CD4-positive, CD25-positive, alpha-beta regulatory T cell (primary cell): ENCODE data around the gene CUL4A. TPM values are rescaled to one million over a fixed set of nuclear protein-coding genes. Genes with fewer than 3 reads are reported as not detected.
A peak's percentile ranks its signal among the peaks of the same experiment; 100 is the strongest.

Experiments used
- ATAC-seq, 2 donors: fragments of 150-1000 bp; cut with Tn5 transposase; one replicate each; pipeline ENCODE4 v1.10.0; 2021; ENCODE audit warnings: low read depth in 2 of 2, moderate number of reproducible peaks in 2 of 2, moderate library complexity in 1 of 2
- DNase-seq, 3 donors: peaks; one replicate each; pipeline versions ENCODE4 v3.0.0 to v3.0.0-alpha.2; 2012 to 2022; ENCODE audit warnings: mixed read lengths in 1 of 3
- H3K27ac ChIP-seq: one replicate; pipeline ENCODE4 v1.7.0; 2013; ENCODE audit warnings: mild to moderate bottlenecking, low read length; ENCODE audit not compliant: insufficient read depth, poor library complexity, severe bottlenecking
- H3K27me3 ChIP-seq: one replicate; pipeline ENCODE4 v1.7.0; 2013; ENCODE audit warnings: low read length; ENCODE audit not compliant: control insufficient read depth, insufficient read depth
- H3K36me3 ChIP-seq: one replicate; pipeline ENCODE4 v1.7.0; 2013; ENCODE audit warnings: mild to moderate bottlenecking, low read length, moderate library complexity; ENCODE audit not compliant: control insufficient read depth, insufficient read depth
- H3K4me1 ChIP-seq: 2 replicates; pipeline ENCODE4 v1.7.0; 2013; ENCODE audit warnings: mild to moderate bottlenecking, low read length; ENCODE audit not compliant: insufficient read depth, control insufficient read depth, poor library complexity, severe bottlenecking
- H3K4me3 ChIP-seq: one replicate; pipeline ENCODE4 v1.7.0; 2013; ENCODE audit warnings: low read depth, mild to moderate bottlenecking, low read length, moderate library complexity
- H3K9me3 ChIP-seq, 2 experiments: 1 replicate in 1 of 2; 2 replicates in 1 of 2; pipeline ENCODE4 v1.7.0; 2013; ENCODE audit warnings: low read length in 2 of 2, mild to moderate bottlenecking in 1 of 2, moderate library complexity in 1 of 2; ENCODE audit not compliant: control insufficient read depth in 2 of 2
- H3K27ac Mint-ChIP-seq, 3 donors: one replicate each; pipeline ENCODE4 v1.8.0; 2020 to 2022; ENCODE audit warnings: mild to moderate bottlenecking in 3 of 3, mixed read lengths in 3 of 3, moderate library complexity in 2 of 3
- H3K27me3 Mint-ChIP-seq: one replicate; pipeline ENCODE4 v1.8.0; 2022; ENCODE audit warnings: mild to moderate bottlenecking, mixed read lengths
- H3K36me3 Mint-ChIP-seq: one replicate; pipeline ENCODE4 v1.8.0; 2020; ENCODE audit warnings: mixed read lengths
- H3K4me1 Mint-ChIP-seq, 4 donors: one replicate each; pipeline ENCODE4 v1.8.0; 2020 to 2022; ENCODE audit warnings: mixed read lengths in 4 of 4, mild to moderate bottlenecking in 1 of 4
- H3K4me3 Mint-ChIP-seq, 4 donors: one replicate each; pipeline ENCODE4 v1.8.0; 2020 to 2022; ENCODE audit warnings: mild to moderate bottlenecking in 4 of 4, mixed read lengths in 4 of 4, moderate library complexity in 3 of 4
- H3K9me3 Mint-ChIP-seq, 7 donors: one replicate each; pipeline ENCODE4 v1.8.0; 2020 to 2022; ENCODE audit warnings: mixed read lengths in 7 of 7, mild to moderate bottlenecking in 3 of 7, moderate library complexity in 2 of 7
- polyA plus RNA-seq, 4 donors: library from polyadenylated mRNA; unstranded; fragments of 300-500 nt; fragmentation: Illumina TruSeq; gene quantifications; one replicate each; pipeline ENCODE4 v1.2.3, GENCODE V29; 2021
- total RNA-seq: library from RNA; stranded (reverse); gene quantifications from one replicate; pipeline ENCODE4 v1.2.3, GENCODE V29; 2022

CUL4A gene
- total and polyA plus RNA-seq, 5 donors from 2014 or later = 46.5 to 76.4 (median 53.1) TPM

GRCh38 chr13:113166266-113166665, 43.1 kb upstream of the CUL4A start:
- Mint-ChIP-seq H3K4me3 (no peak overlapping the region), H3K4me1 (peaks cover 2 to 29% (median 16%) of the 10 kb centered on the region in 4 donors), H3K9me3 (peaks cover 0 to 7% (median 0%) of the 10 kb centered on the region in 7 donors), H3K27ac (peak overlapping the region in 2 of 3 donors; percentile 12 to 57), H3K36me3 (peaks cover 22% of the 10 kb centered on the region), H3K27me3 (no peaks in the 10 kb centered on the region)
- peaks cover 2% of the 10 kb centered on the region for H3K36me3 ChIP-seq
- DNase-seq (no peak), ATAC-seq (no peak)
- H3K9me3 ChIP-seq = peaks cover 0 to 1% of the 10 kb centered on the region in 2 experiments
- no peak overlapping the region for H3K4me3 ChIP-seq
- no peaks in the 10 kb centered on the region for H3K27me3 ChIP-seq
- peaks cover 11% of the 10 kb centered on the region for H3K4me1 ChIP-seq
- no peak overlapping the region for H3K27ac ChIP-seq

DNA sequence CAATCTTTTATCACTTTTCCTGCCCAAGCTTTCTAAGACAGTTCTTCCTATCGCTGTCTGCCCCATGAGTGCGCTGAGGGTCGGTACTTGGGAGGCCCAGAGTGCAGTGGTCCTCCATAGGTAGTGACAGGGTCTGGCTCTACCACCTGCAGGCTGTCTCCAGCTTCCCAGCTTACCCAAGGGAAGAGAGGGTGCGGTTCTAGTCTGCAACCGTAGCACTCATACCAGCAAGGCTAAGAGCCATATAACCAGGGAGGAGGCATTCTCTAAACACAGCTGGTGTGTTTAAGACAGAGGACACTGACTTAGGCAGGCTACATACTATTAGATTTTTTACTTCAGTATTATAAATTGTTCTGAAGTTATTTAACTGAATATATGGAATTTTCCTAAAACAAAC, 42.7 kb upstream of the CUL4A start:
- peaks cover 2% of the 10 kb centered on the region for H3K36me3 ChIP-seq
- no peak overlapping the region for H3K27ac ChIP-seq
- ATAC-seq = no peak
- Mint-ChIP-seq H3K27me3 (no peaks in the 10 kb centered on the region), H3K9me3 (peaks cover 0 to 7% (median 0%) of the 10 kb centered on the region in 7 donors), H3K27ac (no peak overlapping the region), H3K4me1 (peaks cover 0 to 29% (median 16%) of the 10 kb centered on the region in 4 donors), H3K4me3 (no peak overlapping the region), H3K36me3 (peaks cover 22% of the 10 kb centered on the region)
- H3K27me3 ChIP-seq = no peaks in the 10 kb centered on the region
- no peak for DNase-seq
- H3K9me3 ChIP-seq = peaks cover 0 to 1% of the 10 kb centered on the region in 2 experiments
- H3K4me3 ChIP-seq = no peak overlapping the region
- peaks cover 7% of the 10 kb centered on the region for H3K4me1 ChIP-seq

- H3K4me1 Mint-ChIP-seq = peaks cover 0 to 29% (median 16%) of the 10 kb centered on the region in 4 donors
- H3K27me3 Mint-ChIP-seq = no peaks in the 10 kb centered on the region
- H3K27ac Mint-ChIP-seq = no peak overlapping the region
- no peak for ATAC-seq
- H3K36me3 Mint-ChIP-seq = peaks cover 22% of the 10 kb centered on the region
- H3K9me3 Mint-ChIP-seq = peaks cover 0 to 7% (median 0%) of the 10 kb centered on the region in 7 donors
- peaks cover 7% of the 10 kb centered on the region for H3K4me1 ChIP-seq
- no peak overlapping the region for H3K4me3 Mint-ChIP-seq
- H3K36me3 ChIP-seq = peaks cover 2% of the 10 kb centered on the region
- no peak overlapping the region for H3K4me3 ChIP-seq
- no peaks in the 10 kb centered on the region for H3K27me3 ChIP-seq
- H3K27ac ChIP-seq = no peak overlapping the region
- peaks cover 0 to 1% of the 10 kb centered on the region in 2 experiments for H3K9me3 ChIP-seq
- DNase-seq = no peak
Measured at GRCh38 chr13:113167155-113167554, 42.3 kb upstream of the CUL4A start.

DNA sequence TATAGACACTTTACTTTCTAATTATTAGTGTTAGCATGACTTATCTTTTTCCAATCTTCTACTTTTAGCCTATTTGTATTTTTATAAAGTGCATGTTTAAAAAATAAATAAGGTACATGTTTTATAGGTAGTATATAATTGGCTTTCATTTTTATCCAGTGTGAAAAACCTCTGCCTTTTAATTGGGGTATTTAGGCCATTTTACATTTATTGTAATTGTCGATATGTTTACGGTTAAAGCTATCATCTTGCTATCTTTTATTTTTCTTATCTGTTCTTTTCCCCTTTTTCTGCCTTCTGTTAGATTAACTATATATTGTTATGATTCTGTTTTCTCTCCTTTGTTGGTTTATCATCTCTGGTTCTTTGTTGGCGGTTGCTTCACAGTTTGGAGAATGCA, 41.8 kb upstream of the CUL4A start:
- no peak overlapping the region for H3K4me3 Mint-ChIP-seq

GRCh38 chr13:113168211-113168610, 41.2 kb upstream of the CUL4A start:
- DNase-seq (no peak), ATAC-seq (no peak)
- no peaks in the 10 kb centered on the region for H3K27me3 ChIP-seq
- H3K27ac Mint-ChIP-seq = peak overlapping the region in 1 of 3 donors; percentile 72
- H3K27ac ChIP-seq = no peak overlapping the region
- no peak overlapping the region for H3K4me3 ChIP-seq
- H3K36me3 ChIP-seq = peaks cover 2% of the 10 kb centered on the region
- H3K27me3 Mint-ChIP-seq = no peaks in the 10 kb centered on the region
- peaks cover 0 to 7% (median 0%) of the 10 kb centered on the region in 7 donors for H3K9me3 Mint-ChIP-seq
- peaks cover 7% of the 10 kb centered on the region for H3K4me1 ChIP-seq
- H3K4me3 Mint-ChIP-seq = no peak overlapping the region
- peaks cover 0 to 26% (median 15%) of the 10 kb centered on the region in 4 donors for H3K4me1 Mint-ChIP-seq
- H3K9me3 ChIP-seq = peaks cover 0 to 1% of the 10 kb centered on the region in 2 experiments
- peaks cover 22% of the 10 kb centered on the region for H3K36me3 Mint-ChIP-seq

More for the DNA sequence above, 41.8 kb upstream of the CUL4A start:
- Mint-ChIP-seq H3K36me3 (peaks cover 22% of the 10 kb centered on the region), H3K27ac (no peak overlapping the region), H3K4me1 (peaks cover 0 to 29% (median 16%) of the 10 kb centered on the region in 4 donors), H3K9me3 (peaks cover 0 to 7% (median 0%) of the 10 kb centered on the region in 7 donors), H3K27me3 (no peaks in the 10 kb centered on the region)
- Histone ChIP-seq H3K9me3 (peaks cover 0 to 1% of the 10 kb centered on the region in 2 experiments), H3K27ac (no peak overlapping the region), H3K4me1 (peaks cover 7% of the 10 kb centered on the region), H3K36me3 (peaks cover 2% of the 10 kb centered on the region), H3K27me3 (no peaks in the 10 kb centered on the region), H3K4me3 (no peak overlapping the region)
- ATAC-seq = no peak
- DNase-seq = no peak

DNA sequence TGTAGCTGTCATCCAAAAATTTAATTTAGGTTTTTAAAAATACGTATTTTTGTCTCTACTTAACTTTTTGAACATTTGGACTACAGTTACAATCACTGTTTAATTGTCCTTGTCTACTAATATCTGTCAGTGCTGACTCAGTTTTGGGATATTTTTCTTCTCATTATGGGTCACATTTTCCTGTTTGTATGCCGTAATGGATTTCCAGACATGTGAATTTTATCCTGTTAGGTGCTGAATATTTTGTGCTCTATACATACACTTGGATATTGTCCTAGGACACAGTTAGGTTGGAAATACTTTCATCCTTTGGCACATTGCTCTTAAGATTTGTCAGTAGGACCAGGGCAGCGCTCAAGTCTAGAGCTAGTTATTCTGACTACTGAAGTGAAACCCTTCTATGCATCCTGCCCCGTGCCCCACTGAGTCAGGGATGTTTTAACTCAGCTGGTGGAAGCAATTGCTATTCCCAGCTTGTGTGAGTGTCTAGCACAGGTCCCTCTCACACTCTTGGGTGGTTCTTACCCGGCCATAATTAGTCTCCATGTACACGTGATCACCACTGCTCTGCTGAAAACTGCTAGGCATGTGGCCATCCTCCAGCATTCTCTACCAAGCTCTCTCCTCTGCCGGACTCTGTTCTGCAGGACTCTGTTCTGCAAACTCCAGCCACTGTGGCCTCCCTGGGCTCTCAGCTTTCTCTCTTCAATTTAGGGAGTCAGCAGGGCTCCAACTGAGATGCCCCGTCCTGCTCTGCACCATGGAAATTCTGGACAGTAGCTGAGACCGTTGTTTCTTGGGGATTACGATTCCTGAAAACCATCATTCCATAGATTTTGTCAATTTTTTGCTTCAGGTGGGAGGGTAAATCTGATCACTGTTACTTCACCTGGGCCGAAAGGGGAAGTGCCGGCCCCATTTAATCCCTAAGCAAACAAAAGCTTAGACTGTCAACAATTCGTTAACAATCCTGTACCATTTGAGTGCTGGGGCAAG, 39.8 kb upstream of the CUL4A start:
- DNase-seq (no peak), ATAC-seq (no peak)
- peaks cover 7% of the 10 kb centered on the region for H3K4me1 ChIP-seq
- H3K9me3 ChIP-seq = peaks cover 0 to 1% of the 10 kb centered on the region in 2 experiments
- H3K27ac Mint-ChIP-seq = peak overlapping the region in 1 of 3 donors; percentile 1
- H3K4me1 Mint-ChIP-seq = peaks cover 0 to 19% (median 12%) of the 10 kb centered on the region in 4 donors
- peaks cover 2% of the 10 kb centered on the region for H3K36me3 ChIP-seq
- H3K36me3 Mint-ChIP-seq = peaks cover 27% of the 10 kb centered on the region
- H3K4me3 ChIP-seq = no peak overlapping the region
- H3K27me3 ChIP-seq = no peaks in the 10 kb centered on the region
- no peak overlapping the region for H3K27ac ChIP-seq
- no peaks in the 10 kb centered on the region for H3K27me3 Mint-ChIP-seq
- H3K4me3 Mint-ChIP-seq = no peak overlapping the region
- peaks cover 0 to 7% (median 0%) of the 10 kb centered on the region in 7 donors for H3K9me3 Mint-ChIP-seq

GRCh38 chr13:113170511-113170910, 38.9 kb upstream of the CUL4A start:
- Mint-ChIP-seq H3K27ac (no peak overlapping the region), H3K4me3 (peak overlapping the region in 1 of 4 donors; percentile 73), H3K4me1 (peaks cover 0 to 14% (median 9%) of the 10 kb centered on the region in 4 donors), H3K9me3 (peaks cover 0 to 7% (median 0%) of the 10 kb centered on the region in 7 donors), H3K27me3 (no peaks in the 10 kb centered on the region), H3K36me3 (peaks cover 32% of the 10 kb centered on the region)
- H3K4me3 ChIP-seq = no peak overlapping the region
- no peak overlapping the region for H3K27ac ChIP-seq
- H3K27me3 ChIP-seq = no peaks in the 10 kb centered on the region
- H3K4me1 ChIP-seq = peaks cover 7% of the 10 kb centered on the region
- H3K9me3 ChIP-seq = peaks cover 0 to 1% of the 10 kb centered on the region in 2 experiments
- H3K36me3 ChIP-seq = peaks cover 7% of the 10 kb centered on the region
- ATAC-seq = no peak
- DNase-seq = no peak
